IMR-90 (cell line): ENCODE data around the gene CD96. TPM values are rescaled to one million over a fixed set of nuclear protein-coding genes. Genes with fewer than 3 reads are reported as not detected.
"Not testable (repeated sequence)": the region's sequence is repeated elsewhere in the genome, so short reads cannot be mapped to it uniquely, and the experiment has no call there.

ENCODE experiments used
- ATAC-seq: fragments of 200-7000 bp; cut with Tn5 transposase; 2 replicates; pipeline ENCODE4 v1.9.1; 2020; ENCODE audit warnings: low read depth, mild to moderate bottlenecking, moderate library complexity
- BruUV-seq: library from RNA; stranded (reverse); fragments of 400-500 nt; replicated peaks from 2 replicates; lab custom pipeline; 2021; lab: Mats Ljungman, UMichigan
- CTCF ChIA-PET: fragments of 300-600 bp; formaldehyde crosslinking; extraction: SDS; loops from one replicate; lab custom pipeline; 2021; ENCODE audit warnings: antibody characterized with exemption; lab: Yijun Ruan, JAX
- POLR2A ChIA-PET: fragments of 300-600 bp; sonication (Branson Sonifier 250); formaldehyde crosslinking; loops from one replicate; lab custom pipeline; 2022; ENCODE audit warnings: antibody characterized with exemption; ENCODE audit not compliant: unreplicated experiment; lab: Charles Lee
- DNase-seq: peaks from one replicate; pipeline ENCODE4 v3.0.0; 2013
- H2AFZ ChIP-seq: replicated peaks from 2 replicates; pipeline ENCODE3; 2013; ENCODE audit warnings: low read length, mild to moderate bottlenecking; ENCODE audit not compliant: poor library complexity
- H2AK5ac ChIP-seq: 2 replicates; pipeline ENCODE4 v1.6.1; 2013; ENCODE audit warnings: low read depth, low read length, inconsistent platforms
- H2AK9ac ChIP-seq: replicated peaks from 2 replicates; pipeline ENCODE3; 2013; ENCODE audit warnings: mild to moderate bottlenecking, low read depth, low read length, moderate library complexity; ENCODE audit not compliant: poor library complexity
- H2BK120ac ChIP-seq: 2 replicates; pipeline ENCODE4 v1.6.1; 2013; ENCODE audit warnings: low read depth, low read length, inconsistent platforms
- H2BK15ac ChIP-seq: 3 replicates; pipeline ENCODE4 v1.6.1; 2013; ENCODE audit warnings: low read depth, low read length, inconsistent platforms
- H2BK20ac ChIP-seq: 2 replicates; pipeline ENCODE4 v1.6.1; 2013; ENCODE audit warnings: low read depth, mild to moderate bottlenecking, inconsistent platforms, low read length, moderate library complexity
- H2BK5ac ChIP-seq: 2 replicates; pipeline ENCODE4 v1.6.1; 2013; ENCODE audit warnings: mild to moderate bottlenecking, low read depth, low read length, inconsistent platforms; ENCODE audit not compliant: poor library complexity, severe bottlenecking
- H3K14ac ChIP-seq: replicated peaks from 2 replicates; pipeline ENCODE4 v1.6.1; 2013; ENCODE audit warnings: low read depth, low read length, inconsistent platforms
- H3K18ac ChIP-seq: 2 replicates; pipeline ENCODE4 v1.6.1; 2013; ENCODE audit warnings: low read depth, low read length, control low read depth
- H3K23ac ChIP-seq: 2 replicates; pipeline ENCODE4 v1.6.1; 2013; ENCODE audit warnings: low read depth, low read length, inconsistent platforms
- H3K27ac ChIP-seq: 2 replicates; pipeline ENCODE4 v1.5.1; 2013; ENCODE audit warnings: mild to moderate bottlenecking, control low read depth, low read length; ENCODE audit not compliant: insufficient read depth
- H3K27me3 ChIP-seq: 2 replicates; pipeline ENCODE4 v1.6.1; 2013; ENCODE audit warnings: low read length; ENCODE audit not compliant: control insufficient read depth, insufficient read depth
- H3K36me3 ChIP-seq: 2 replicates; pipeline ENCODE4 v1.6.1; 2013; ENCODE audit warnings: low read length, mixed read lengths; ENCODE audit not compliant: control insufficient read depth, insufficient read depth
- H3K4ac ChIP-seq: 2 replicates; pipeline ENCODE4 v1.6.1; 2013; ENCODE audit warnings: low read depth, low read length, inconsistent platforms
- H3K4me1 ChIP-seq: 2 replicates; pipeline ENCODE4 v1.6.1; 2013; ENCODE audit warnings: low read length, mixed read lengths; ENCODE audit not compliant: control insufficient read depth, insufficient read depth
- H3K4me2 ChIP-seq: 2 replicates; pipeline ENCODE4 v1.6.1; 2013; ENCODE audit warnings: low read depth, mild to moderate bottlenecking, control low read depth, low read length, moderate library complexity
- H3K4me3 ChIP-seq: 2 replicates; pipeline ENCODE4 v1.5.1; 2013; ENCODE audit warnings: low read depth, mild to moderate bottlenecking, control low read depth, low read length, moderate library complexity; ENCODE audit not compliant: insufficient read depth
- H3K56ac ChIP-seq: 2 replicates; pipeline ENCODE4 v1.6.1; 2013; ENCODE audit warnings: low read length, inconsistent platforms; ENCODE audit not compliant: insufficient read depth; ENCODE audit errors: extremely low read depth
- H3K79me1 ChIP-seq, 2 experiments: 2 replicates each; pipeline ENCODE4 v1.6.1; 2013; ENCODE audit warnings: low read length in 2 of 2, inconsistent platforms in 1 of 2, low read depth in 1 of 2
- H3K9ac ChIP-seq: 2 replicates; pipeline ENCODE4 v1.6.1; 2013; ENCODE audit warnings: low read depth, low read length, control low read depth
- H3K9me1 ChIP-seq: 2 replicates; pipeline ENCODE4 v1.6.1; 2013; ENCODE audit warnings: low read length, inconsistent platforms; ENCODE audit not compliant: insufficient read depth
- H3K9me3 ChIP-seq: 2 replicates; pipeline ENCODE4 v1.6.1; 2013; ENCODE audit warnings: low read length; ENCODE audit not compliant: control insufficient read depth, insufficient read depth
- H4K20me1 ChIP-seq: 2 replicates; pipeline ENCODE4 v1.6.1; 2013; ENCODE audit warnings: low read length, inconsistent platforms; ENCODE audit not compliant: insufficient read depth
- H4K5ac ChIP-seq: 2 replicates; pipeline ENCODE4 v1.6.1; 2013; ENCODE audit warnings: mild to moderate bottlenecking, low read depth, low read length, control low read depth
- H4K8ac ChIP-seq, 2 experiments: 2 replicates each; pipeline ENCODE4 v1.6.1; 2013; ENCODE audit warnings: low read depth in 2 of 2, low read length in 2 of 2, control low read depth in 1 of 2, inconsistent platforms in 1 of 2
- H4K91ac ChIP-seq: 2 replicates; pipeline ENCODE4 v1.6.1; 2013; ENCODE audit warnings: low read depth, low read length, inconsistent platforms; ENCODE audit not compliant: insufficient read depth
- WGBS, 2 experiments: methylation state at CpG; one replicate each; pipeline versions ENCODE4 v1.1.5 to v1.1.7; 2013; ENCODE audit warnings: missing lambda C conversion rate in 2 of 2; ENCODE audit not compliant: insufficient read length in 1 of 2; ENCODE audit errors: extremely low coverage in 2 of 2; 5-methylcytosine and 5-hydroxymethylcytosine counted together
- dilution Hi-C: fragments of 300-500 bp; cut with HindIII; formaldehyde crosslinking; loops from one replicate; pipeline ENCODE4 v1.14.3; 2018; ENCODE audit warnings: low sequenced_read_pairs; ENCODE audit not compliant: unreplicated experiment
- in situ Hi-C: fragments of 300-500 bp; cut with MboI; formaldehyde crosslinking; loops from 3 replicates; pipeline ENCODE4 v1.14.3; 2019; ENCODE audit warnings: low sequenced_read_pairs, inconsistent platforms, mixed read lengths
- intact Hi-C: fragments of 100-400 bp; cut with micrococcal nuclease; formaldehyde crosslinking; loops from 2 replicates; pipeline ENCODE4 v1.10.0; 2022
- polyA plus RNA-seq, 3 experiments: library from polyadenylated mRNA; depleted of rRNA; stranded (reverse); fragments of >200 nt; gene quantifications; 2 replicates each; pipeline ENCODE4 v1.2.3, GENCODE V29; 2012; ENCODE audit warnings: low replicate concordance in 1 of 3
- total RNA-seq: library from RNA; depleted of rRNA; stranded (reverse); fragments of >200 nt; gene quantifications from 2 replicates; pipeline ENCODE4 v1.2.3, GENCODE V29; 2012

CD96 gene
- total and polyA plus RNA-seq, 2 of the 4 experiments (the other 2 are of a cell fraction), result 0.05 to 0.18 TPM

GRCh38 chr3:111672461-111672860 is 130.5 kb downstream of the CD96 start:
- H3K4me3 ChIP-seq, H3K4ac ChIP-seq, intact Hi-C loops, DNase-seq, H2AFZ ChIP-seq, ATAC-seq, POLR2A ChIA-PET, H2BK15ac ChIP-seq, H3K23ac ChIP-seq, H3K36me3 ChIP-seq, H3K56ac ChIP-seq, H2AK5ac ChIP-seq, H2BK5ac ChIP-seq, H3K18ac ChIP-seq, H3K4me2 ChIP-seq, H3K27ac ChIP-seq, H3K79me1 ChIP-seq, H4K5ac ChIP-seq, BruUV-seq, H4K20me1 ChIP-seq, H3K27me3 ChIP-seq, H3K9me3 ChIP-seq, H4K8ac ChIP-seq, H2BK20ac ChIP-seq, H3K14ac ChIP-seq, dilution Hi-C loops, in situ Hi-C loops, H4K91ac ChIP-seq, H3K9me1 ChIP-seq, H2AK9ac ChIP-seq, H2BK120ac ChIP-seq, H3K4me1 ChIP-seq, H3K9ac ChIP-seq: not testable (repeated sequence)
- CTCF ChIA-PET, result interaction anchor here (1.5 kb wide), 1 partner anchor 19 kb away, joined by 3 read pairs; no protein-coding TSS in a partner anchor
- no CpG with 5 or more reads among the region's 6 CpGs for WGBS, 2 experiments
